ENCODE measurements around the gene NTRK1.

DNA sequence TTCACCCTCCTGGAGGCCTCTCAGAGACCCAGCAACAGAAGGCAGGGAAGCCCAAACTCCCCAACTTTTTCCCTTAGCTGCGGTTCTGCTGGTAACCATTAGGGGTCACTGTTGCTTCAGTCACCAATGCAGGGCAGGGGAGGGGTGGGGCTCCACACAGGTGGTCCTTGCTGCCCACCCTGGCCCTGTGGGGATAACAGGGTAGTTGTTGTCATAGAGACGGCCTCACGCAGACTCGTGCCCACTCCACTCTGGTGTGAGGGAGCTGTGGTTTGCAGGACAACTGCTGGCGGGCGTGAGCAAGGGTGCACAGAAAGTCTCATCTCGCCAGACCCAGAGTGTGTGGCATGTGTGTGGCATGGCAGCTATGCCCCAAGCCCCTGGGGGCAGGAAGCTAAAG, 21.7 kb upstream of the NTRK1 start:
- TF ChIP-seq, protein P1, sequence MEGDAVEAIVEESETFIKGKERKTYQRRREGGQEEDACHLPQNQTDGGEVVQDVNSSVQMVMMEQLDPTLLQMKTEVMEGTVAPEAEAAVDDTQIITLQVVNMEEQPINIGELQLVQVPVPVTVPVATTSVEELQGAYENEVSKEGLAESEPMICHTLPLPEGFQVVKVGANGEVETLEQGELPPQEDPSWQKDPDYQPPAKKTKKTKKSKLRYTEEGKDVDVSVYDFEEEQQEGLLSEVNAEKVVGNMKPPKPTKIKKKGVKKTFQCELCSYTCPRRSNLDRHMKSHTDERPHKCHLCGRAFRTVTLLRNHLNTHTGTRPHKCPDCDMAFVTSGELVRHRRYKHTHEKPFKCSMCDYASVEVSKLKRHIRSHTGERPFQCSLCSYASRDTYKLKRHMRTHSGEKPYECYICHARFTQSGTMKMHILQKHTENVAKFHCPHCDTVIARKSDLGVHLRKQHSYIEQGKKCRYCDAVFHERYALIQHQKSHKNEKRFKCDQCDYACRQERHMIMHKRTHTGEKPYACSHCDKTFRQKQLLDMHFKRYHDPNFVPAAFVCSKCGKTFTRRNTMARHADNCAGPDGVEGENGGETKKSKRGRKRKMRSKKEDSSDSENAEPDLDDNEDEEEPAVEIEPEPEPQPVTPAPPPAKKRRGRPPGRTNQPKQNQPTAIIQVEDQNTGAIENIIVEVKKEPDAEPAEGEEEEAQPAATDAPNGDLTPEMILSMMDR (IDR thresholded peaks at IDR 0.05) = peak; percentile 73 to 85 (median 75)
- no peak for TF ChIP-seq POLR2A (IDR thresholded peaks at IDR 0.05)

Data from testis (tissue), 2 donors.